HepG2 (cell line): ENCODE results near the gene SKIC2. TPM values are rescaled to one million over a fixed set of nuclear protein-coding genes. Genes with fewer than 3 reads are reported as not detected.
A peak's percentile ranks its signal among the peaks of the same experiment; 100 is the strongest.

ENCODE experiments used
- ATAC-seq: fragments of 200-7000 bp; cut with Tn5 transposase; 3 replicates; pipeline ENCODE4 v1.9.1; 2020; ENCODE audit warnings: mild to moderate bottlenecking, moderate library complexity
- BruUV-seq: library from RNA; stranded (reverse); fragments of 400-500 nt; replicated peaks from 2 replicates; lab custom pipeline; 2021; lab: Mats Ljungman, UMichigan
- CTCF ChIA-PET: fragments of 300-600 bp; formaldehyde crosslinking; extraction: SDS; loops from one replicate; lab custom pipeline; 2021; ENCODE audit warnings: low total read pairs, inconsistent platforms, low intra/inter-chr PET ratio; lab: Yijun Ruan, JAX
- POLR2A ChIA-PET: fragments of 350-600 bp; sonication (Branson Sonifier 250); formaldehyde crosslinking; loops from one replicate; lab custom pipeline; 2020; ENCODE audit warnings: antibody characterized with exemption, inconsistent platforms; lab: Yijun Ruan, JAX
- DNase-seq: peaks from one replicate; pipeline ENCODE4 v3.0.0-alpha.2; 2015; ENCODE audit warnings: low spot score
- FAIRE-seq: peaks from 3 replicates; lab custom pipeline; 2011; peaks lifted over from hg19 to GRCh38; lab: Jason Lieb, UNC
- H2AFZ ChIP-seq: one replicate; pipeline ENCODE4 v1.6.1; 2011; ENCODE audit warnings: low read length, inconsistent platforms
- H3K27ac ChIP-seq: fragments of 300-600 bp; 3 replicates; pipeline ENCODE4 v1.8.0; 2011; ENCODE audit warnings: mixed run types, mild to moderate bottlenecking, mixed read lengths, low read length, inconsistent platforms; ENCODE audit not compliant: insufficient read depth; ENCODE audit errors: extremely low read length
- H3K27me3 ChIP-seq, 2 experiments: fragments of 200-600 bp in 1 of 2; 2 replicates in 1 of 2; 3 replicates in 1 of 2; pipeline versions ENCODE4 v1.6.0 to v1.8.0; 2011; ENCODE audit warnings: low read length in 2 of 2, mild to moderate bottlenecking in 2 of 2, moderate library complexity in 2 of 2, inconsistent platforms in 1 of 2; ENCODE audit not compliant: insufficient read depth in 2 of 2, control insufficient read depth in 1 of 2
- H3K36me3 ChIP-seq, 2 experiments: fragments of 200-600 bp in 1 of 2; replicated peaks in 1 of 2; 2 replicates in 1 of 2; 3 replicates in 1 of 2; pipeline versions ENCODE4 v1.5.1 to v1.8.0; 2011; ENCODE audit warnings: low read length in 2 of 2, inconsistent platforms in 1 of 2; ENCODE audit not compliant: insufficient read depth in 2 of 2, control insufficient read depth in 1 of 2
- H3K4me1 ChIP-seq: 2 replicates; pipeline ENCODE4 v1.5.1; 2012; ENCODE audit warnings: low read length, inconsistent platforms; ENCODE audit not compliant: insufficient read depth
- H3K4me2 ChIP-seq: 2 replicates; pipeline ENCODE4 v1.6.0; 2011; ENCODE audit warnings: low read depth, low read length, inconsistent platforms
- H3K4me3 ChIP-seq, 3 experiments: fragments of 200-600 bp in 1 of 3; sonication (generic), shearing (Covaris generic) in 1 of 3; replicated peaks in 1 of 3; 2 replicates each; pipeline ENCODE4 v1.5.1; 2011 to 2016; ENCODE audit warnings: low read length in 3 of 3, inconsistent platforms in 2 of 3, low read depth in 2 of 3, mild to moderate bottlenecking in 2 of 3, control low read depth in 1 of 3, mixed read lengths in 1 of 3; ENCODE audit not compliant: insufficient read depth in 1 of 3
- H3K79me2 ChIP-seq: one replicate; pipeline ENCODE4 v1.6.1; 2011; ENCODE audit warnings: low read length, inconsistent platforms; ENCODE audit not compliant: insufficient read depth
- H3K9ac ChIP-seq: 2 replicates; pipeline ENCODE4 v1.6.0; 2011; ENCODE audit warnings: mild to moderate bottlenecking, low read depth, low read length, inconsistent platforms; ENCODE audit not compliant: insufficient read depth
- H3K9me3 ChIP-seq: 2 replicates; pipeline ENCODE4 v1.5.1; 2012; ENCODE audit warnings: mild to moderate bottlenecking, low read length
- H4K20me1 ChIP-seq: 2 replicates; pipeline ENCODE4 v1.6.0; 2011; ENCODE audit warnings: inconsistent platforms, mild to moderate bottlenecking, low read length, moderate library complexity; ENCODE audit not compliant: insufficient read depth
- ARNT ChIP-seq: fragments of 450-650 bp; IDR thresholded peaks from 2 replicates; pipeline ENCODE4 v1.6.1; 2017
- CC2D1A ChIP-seq: sonication (generic); formaldehyde crosslinking; IDR thresholded peaks from 2 replicates; pipeline ENCODE4 v1.8.1; 2023; ENCODE audit warnings: mild to moderate bottlenecking, missing genetic modification reagents
- IKZF4 ChIP-seq: sonication (generic); formaldehyde crosslinking; IDR thresholded peaks from 2 replicates; pipeline ENCODE4 v1.5.1; 2020; ENCODE audit warnings: borderline replicate concordance, mild to moderate bottlenecking, low read depth, missing genetic modification reagents; ENCODE audit errors: not compliant biosample characterization
- ZNF12 ChIP-seq: sonication (generic); formaldehyde crosslinking; IDR thresholded peaks from 2 replicates; pipeline ENCODE4 v1.5.0; 2020; ENCODE audit warnings: missing genetic modification reagents
- WGBS: methylation state at CpG from one replicate; pipeline ENCODE4 v1.1.6; 2017; ENCODE audit warnings: low lambda C conversion rate; 5-methylcytosine and 5-hydroxymethylcytosine counted together
- in situ Hi-C: cut with HindIII; loops from 2 replicates; pipeline ENCODE4 v1.10.0; 2017; ENCODE audit warnings: low pct_unique_long_range_greater_than_20kb; ENCODE audit not compliant: extremely low pct_ligation_motif_present
- intact Hi-C: fragments of 100-400 bp; cut with micrococcal nuclease; formaldehyde crosslinking; loops from one replicate; pipeline ENCODE4 v1.10.0; 2022; ENCODE audit not compliant: unreplicated experiment
- polyA plus RNA-seq, 8 experiments: library from polyadenylated mRNA; depleted of rRNA in 3 of 8; stranded (reverse) in 7 of 8; unstranded in 1 of 8; fragments of >200 nt; fragmentation: Illumina TruSeq in 4 of 8; extraction: Trizol in 4 of 8; gene quantifications; 2 replicates each; pipeline versions ENCODE4 v1.2.1 to v1.2.3, GENCODE V29; 2011 to 2016; ENCODE audit warnings: low read depth in 4 of 8, missing spikeins in 1 of 8, mixed read lengths in 1 of 8; ENCODE audit not compliant: insufficient read depth in 1 of 8
- total RNA-seq, 5 experiments: library from RNA; depleted of rRNA; stranded (reverse); fragments of >200 nt; fragmentation: Illumina TruSeq; extraction: Trizol; gene quantifications; 2 replicates each; pipeline ENCODE4 v1.2.3, GENCODE V29; 2016; ENCODE audit warnings: low read depth in 1 of 5
- TF ChIP-seq, protein P1 (sequence below): sonication (generic); formaldehyde crosslinking; IDR thresholded peaks from 2 replicates; pipeline ENCODE4 v1.4.0; 2020; ENCODE audit warnings: missing genetic modification reagents
- TF ChIP-seq, protein P2 (sequence below): sonication (generic); formaldehyde crosslinking; IDR thresholded peaks from 2 replicates; pipeline ENCODE4 v1.5.0; 2020; ENCODE audit warnings: missing genetic modification reagents, mild to moderate bottlenecking, borderline replicate concordance
- TF ChIP-seq, protein P3 (sequence below): sonication (generic); formaldehyde crosslinking; IDR thresholded peaks from 2 replicates; pipeline ENCODE4 v1.4.0; 2020; ENCODE audit warnings: low read depth, mild to moderate bottlenecking, missing genetic modification reagents
- TF ChIP-seq, protein P4 (sequence below): sonication (generic); formaldehyde crosslinking; IDR thresholded peaks from 2 replicates; pipeline ENCODE4 v1.4.0; 2020; ENCODE audit warnings: mild to moderate bottlenecking, missing genetic modification reagents

SKIC2 gene
- total and polyA plus RNA-seq, 2 of the 13 experiments (the other 11 are each of a cell fraction or from before 2014, with no cell fraction given) = 67.1 to 68.4 TPM

DNA sequence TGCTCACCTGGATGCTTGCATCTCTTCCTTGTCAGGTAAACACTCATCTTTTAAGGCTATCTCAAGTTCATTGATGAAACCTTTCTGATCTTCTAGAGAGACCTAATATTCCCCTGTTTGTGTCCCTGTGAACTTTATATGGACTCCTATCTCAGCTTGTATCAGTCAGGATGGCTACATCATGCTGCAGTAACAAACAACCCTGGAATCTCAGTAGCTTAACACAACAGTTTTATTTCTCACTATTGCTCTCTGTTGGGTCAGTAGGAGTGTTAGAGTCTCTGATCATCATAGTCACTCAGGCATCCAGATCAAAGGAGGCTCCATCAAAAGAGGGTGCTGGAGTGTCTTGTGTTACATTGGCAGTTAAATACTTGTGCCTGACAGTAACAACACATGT is 43.6 kb upstream of the SKIC2 start (continued):
- TF ChIP-seq, protein P1, sequence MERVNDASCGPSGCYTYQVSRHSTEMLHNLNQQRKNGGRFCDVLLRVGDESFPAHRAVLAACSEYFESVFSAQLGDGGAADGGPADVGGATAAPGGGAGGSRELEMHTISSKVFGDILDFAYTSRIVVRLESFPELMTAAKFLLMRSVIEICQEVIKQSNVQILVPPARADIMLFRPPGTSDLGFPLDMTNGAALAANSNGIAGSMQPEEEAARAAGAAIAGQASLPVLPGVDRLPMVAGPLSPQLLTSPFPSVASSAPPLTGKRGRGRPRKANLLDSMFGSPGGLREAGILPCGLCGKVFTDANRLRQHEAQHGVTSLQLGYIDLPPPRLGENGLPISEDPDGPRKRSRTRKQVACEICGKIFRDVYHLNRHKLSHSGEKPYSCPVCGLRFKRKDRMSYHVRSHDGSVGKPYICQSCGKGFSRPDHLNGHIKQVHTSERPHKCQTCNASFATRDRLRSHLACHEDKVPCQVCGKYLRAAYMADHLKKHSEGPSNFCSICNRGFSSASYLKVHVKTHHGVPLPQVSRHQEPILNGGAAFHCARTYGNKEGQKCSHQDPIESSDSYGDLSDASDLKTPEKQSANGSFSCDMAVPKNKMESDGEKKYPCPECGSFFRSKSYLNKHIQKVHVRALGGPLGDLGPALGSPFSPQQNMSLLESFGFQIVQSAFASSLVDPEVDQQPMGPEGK (CRISPR knock-in tag) = no peak
- TF ChIP-seq, protein P2, sequence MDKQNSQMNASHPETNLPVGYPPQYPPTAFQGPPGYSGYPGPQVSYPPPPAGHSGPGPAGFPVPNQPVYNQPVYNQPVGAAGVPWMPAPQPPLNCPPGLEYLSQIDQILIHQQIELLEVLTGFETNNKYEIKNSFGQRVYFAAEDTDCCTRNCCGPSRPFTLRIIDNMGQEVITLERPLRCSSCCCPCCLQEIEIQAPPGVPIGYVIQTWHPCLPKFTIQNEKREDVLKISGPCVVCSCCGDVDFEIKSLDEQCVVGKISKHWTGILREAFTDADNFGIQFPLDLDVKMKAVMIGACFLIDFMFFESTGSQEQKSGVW (CRISPR knock-in tag) = no peak
- TF ChIP-seq IKZF4 (CRISPR knock-in tag) = no peak

DNA sequence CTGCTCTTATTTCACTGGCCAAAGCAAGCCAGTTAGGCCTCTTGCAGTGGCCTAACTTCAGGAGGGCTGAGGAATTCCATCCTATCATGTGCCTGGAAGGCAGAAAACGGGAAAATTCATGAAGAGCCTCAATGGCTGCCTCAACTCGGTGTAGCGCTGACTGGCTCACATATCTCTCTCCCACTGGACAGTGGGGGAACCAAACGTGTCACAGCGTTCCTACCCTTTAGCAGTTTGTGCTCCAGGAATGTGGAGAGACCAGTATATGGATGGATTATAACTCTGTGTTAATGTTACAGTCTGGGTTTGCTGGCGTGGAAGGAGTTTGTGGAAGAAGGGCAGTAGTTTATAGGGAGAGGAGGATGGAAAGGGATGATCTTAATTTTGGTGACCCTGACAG is 43.2 kb upstream of the SKIC2 start:
- no peak for FAIRE-seq
- POLR2A ChIA-PET = no interaction called here

More for the DNA sequence above, 43.2 kb upstream of the SKIC2 start:
- no peak overlapping the region for H2AFZ ChIP-seq
- CTCF ChIA-PET = no interaction called here
- no peak overlapping the region for H3K9ac ChIP-seq
- intact Hi-C loops (no loop called here), in situ Hi-C loops (loop anchor here (25.0 kb wide), 1 partner anchor 1047 kb away; the partner anchor contains the start of genes BRD2 and HLA-DMA)
- H3K27me3 ChIP-seq = no peaks in the 10 kb centered on the region; a peak in 1 of 5 replicates
- peaks cover 26% of the 10 kb centered on the region for H3K4me1 ChIP-seq
- WGBS = 44% methylated on average over 6 of the region's 6 CpGs
- H3K4me3 ChIP-seq = no peak overlapping the region
- TF ChIP-seq CC2D1A (CRISPR knock-in tag) = no peak
- TF ChIP-seq ARNT = no peak
- TF ChIP-seq, protein P3, sequence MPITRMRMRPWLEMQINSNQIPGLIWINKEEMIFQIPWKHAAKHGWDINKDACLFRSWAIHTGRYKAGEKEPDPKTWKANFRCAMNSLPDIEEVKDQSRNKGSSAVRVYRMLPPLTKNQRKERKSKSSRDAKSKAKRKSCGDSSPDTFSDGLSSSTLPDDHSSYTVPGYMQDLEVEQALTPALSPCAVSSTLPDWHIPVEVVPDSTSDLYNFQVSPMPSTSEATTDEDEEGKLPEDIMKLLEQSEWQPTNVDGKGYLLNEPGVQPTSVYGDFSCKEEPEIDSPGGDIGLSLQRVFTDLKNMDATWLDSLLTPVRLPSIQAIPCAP (CRISPR knock-in tag) = no peak
- TF ChIP-seq, protein P4, sequence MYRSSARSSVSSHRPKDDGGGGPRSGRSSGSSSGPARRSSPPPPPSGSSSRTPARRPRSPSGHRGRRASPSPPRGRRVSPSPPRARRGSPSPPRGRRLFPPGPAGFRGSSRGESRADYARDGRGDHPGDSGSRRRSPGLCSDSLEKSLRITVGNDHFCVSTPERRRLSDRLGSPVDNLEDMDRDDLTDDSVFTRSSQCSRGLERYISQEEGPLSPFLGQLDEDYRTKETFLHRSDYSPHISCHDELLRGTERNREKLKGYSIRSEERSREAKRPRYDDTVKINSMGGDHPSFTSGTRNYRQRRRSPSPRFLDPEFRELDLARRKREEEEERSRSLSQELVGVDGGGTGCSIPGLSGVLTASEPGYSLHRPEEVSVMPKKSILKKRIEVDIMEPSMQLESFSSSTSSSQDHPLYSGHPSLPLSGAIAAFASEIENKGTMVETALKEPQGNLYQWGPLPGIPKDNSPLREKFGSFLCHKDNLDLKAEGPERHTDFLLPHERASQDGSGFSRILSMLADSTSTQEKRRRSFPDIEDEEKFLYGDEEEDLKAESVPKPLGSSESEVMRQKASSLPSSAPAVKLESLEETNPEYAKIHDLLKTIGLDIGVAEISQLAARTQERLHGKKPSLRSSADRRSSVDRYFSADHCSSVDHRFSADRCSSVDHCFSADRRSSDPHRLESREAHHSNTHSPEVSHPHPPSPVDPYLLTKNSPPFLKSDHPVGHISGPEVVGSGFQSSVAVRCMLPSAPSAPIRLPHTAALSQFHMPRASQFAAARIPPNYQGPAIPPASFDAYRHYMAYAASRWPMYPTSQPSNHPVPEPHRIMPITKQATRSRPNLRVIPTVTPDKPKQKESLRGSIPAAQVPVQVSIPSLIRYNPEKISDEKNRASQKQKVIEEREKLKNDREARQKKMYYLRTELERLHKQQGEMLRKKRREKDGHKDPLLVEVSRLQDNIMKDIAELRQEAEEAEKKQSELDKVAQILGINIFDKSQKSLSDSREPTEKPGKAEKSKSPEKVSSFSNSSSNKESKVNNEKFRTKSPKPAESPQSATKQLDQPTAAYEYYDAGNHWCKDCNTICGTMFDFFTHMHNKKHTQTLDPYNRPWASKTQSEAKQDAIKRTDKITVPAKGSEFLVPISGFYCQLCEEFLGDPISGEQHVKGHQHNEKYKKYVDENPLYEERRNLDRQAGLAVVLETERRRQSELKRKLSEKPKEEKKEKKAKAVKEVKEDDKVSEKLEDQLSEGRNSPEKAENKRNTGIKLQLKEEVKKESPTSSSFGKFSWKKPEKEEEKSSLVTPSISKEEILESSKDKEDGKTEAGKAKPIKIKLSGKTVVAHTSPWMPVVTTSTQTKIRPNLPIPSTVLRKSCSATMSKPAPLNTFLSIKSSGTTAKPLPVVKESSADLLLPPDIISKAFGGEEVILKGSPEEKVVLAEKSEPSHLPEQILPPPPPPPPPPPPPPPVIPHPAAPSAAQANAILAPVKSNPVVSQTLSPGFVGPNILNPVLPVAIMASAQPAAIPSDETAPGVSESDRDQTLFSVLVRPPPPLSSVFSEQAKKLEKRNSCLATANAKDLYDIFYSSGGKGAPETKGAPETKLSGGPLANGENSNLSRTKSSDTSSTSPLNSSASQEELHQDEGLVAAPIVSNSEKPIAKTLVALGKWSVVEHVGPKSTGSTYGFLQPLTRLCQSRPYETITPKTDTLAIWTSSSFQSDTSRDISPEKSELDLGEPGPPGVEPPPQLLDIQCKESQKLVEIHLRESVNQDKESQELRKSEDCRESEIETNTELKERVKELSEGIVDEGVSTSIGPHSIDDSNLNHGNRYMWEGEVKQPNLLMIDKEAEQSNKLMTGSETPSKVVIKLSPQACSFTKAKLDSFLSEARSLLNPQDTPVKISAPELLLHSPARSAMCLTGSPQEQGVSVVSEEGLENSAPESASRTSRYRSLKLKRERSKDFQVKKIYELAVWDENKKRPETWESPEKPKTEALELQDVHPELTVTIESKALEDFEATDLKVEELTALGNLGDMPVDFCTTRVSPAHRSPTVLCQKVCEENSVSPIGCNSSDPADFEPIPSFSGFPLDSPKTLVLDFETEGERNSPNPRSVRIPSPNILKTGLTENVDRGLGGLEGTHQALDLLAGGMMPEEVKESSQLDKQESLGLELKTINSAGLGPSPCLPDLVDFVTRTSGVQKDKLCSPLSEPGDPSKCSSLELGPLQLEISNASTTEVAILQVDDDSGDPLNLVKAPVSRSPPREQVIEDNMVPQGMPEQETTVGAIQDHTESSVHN (CRISPR knock-in tag) = no peak
- no peak for TF ChIP-seq ZNF12 (CRISPR knock-in tag)
- DNase-seq (no peak), ATAC-seq (peak; percentile 37)
- no peak overlapping the region for H3K4me2 ChIP-seq
- no peaks in the 10 kb centered on the region for H3K36me3 ChIP-seq
- no TSS peak for BruUV-seq
- no peaks in the 10 kb centered on the region for H3K9me3 ChIP-seq
- H4K20me1 ChIP-seq = no peaks in the 10 kb centered on the region
- no peaks in the 10 kb centered on the region for H3K79me2 ChIP-seq
- no peak overlapping the region for H3K27ac ChIP-seq
